Activated T-cell treated with anti-CD3 and anti-CD28 coated beads for 1 hour (primary cell): ENCODE data around the gene ALDOC.
"Not testable (repeated sequence)": the region's sequence is repeated elsewhere in the genome, so short reads cannot be mapped to it uniquely, and the experiment has no call there.

Experiments used
- DNase-seq: peaks from one replicate; pipeline ENCODE4 v3.0.0-alpha.2; 2020; ENCODE audit warnings: low read depth

Gene ALDOC

GRCh38 chr17:28582513-28582912, 5.8 kb upstream of the ALDOC start:
- DNase-seq = no peak

DNA sequence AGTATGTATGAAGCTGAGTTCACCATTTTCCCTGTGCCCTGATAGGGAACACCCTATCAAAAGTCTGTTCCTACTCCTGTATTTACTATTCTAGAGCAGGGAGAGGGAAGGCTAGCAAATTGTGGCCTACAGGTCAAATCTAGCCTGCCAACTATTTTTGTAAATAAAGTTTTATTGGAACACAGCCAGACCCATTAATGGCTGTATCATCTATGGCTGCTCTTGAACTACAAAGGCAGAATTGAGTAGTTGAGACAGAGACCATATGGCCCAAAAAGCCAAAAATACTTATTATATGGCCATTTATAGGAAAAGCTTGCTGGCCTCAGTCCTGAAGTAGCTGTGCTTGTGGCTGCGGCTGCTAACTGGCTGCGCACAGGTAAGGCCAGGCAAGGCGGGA, 4.3 kb upstream of the ALDOC start:
- DNase-seq = no peak

DNA sequence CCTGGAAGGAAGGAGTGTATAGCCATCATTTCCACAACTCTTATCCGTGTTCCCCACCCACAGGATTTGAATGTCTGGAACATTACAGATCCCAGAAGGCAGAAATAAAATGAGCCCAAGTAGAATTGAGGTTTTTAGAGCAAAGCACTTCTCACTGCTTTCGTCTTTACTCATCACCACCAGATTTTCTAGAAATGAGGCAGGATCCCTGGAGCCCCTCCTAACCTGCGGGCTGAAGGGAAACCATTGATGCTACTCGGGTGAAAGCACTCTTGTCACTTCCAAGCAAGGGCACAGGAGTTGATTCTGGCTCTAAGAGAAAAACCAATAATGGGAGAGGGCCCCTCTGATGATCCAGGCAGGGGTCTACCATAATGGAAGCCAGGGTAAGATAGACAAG, 2.8 kb upstream of the ALDOC start:
- no peak for DNase-seq

GRCh38 chr17:28578246-28579195, 1.8 kb upstream of the ALDOC start:
- no peak for DNase-seq

- DNase-seq = no peak
Observed at GRCh38 chr17:28577466-28577824, 750 bp upstream of the ALDOC start.

GRCh38 chr17:28576016-28576415, 679 bp downstream of the ALDOC start:
- DNase-seq = not testable (repeated sequence)

GRCh38 chr17:28575126-28575795, 1.4 kb downstream of the ALDOC start:
- no peak for DNase-seq

DNA sequence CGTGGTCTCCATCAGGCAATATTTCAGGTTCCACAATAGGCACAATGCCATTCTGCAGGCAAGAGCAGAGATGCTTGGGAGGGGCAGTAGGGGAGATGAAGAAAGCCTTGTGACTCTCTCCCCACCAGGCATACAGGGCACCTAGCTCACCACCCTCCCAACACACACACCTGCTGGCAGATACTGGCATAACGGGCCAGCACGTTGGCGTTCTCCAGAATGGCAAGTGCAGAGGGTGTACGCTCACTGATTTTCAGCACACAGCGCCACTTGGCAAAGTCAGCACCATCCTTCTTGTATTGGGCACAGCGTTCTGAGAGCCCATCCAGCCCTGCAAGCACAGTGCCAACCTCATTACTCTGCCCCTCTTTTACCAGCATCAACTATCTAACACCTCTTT, 2.2 kb downstream of the ALDOC start:
- no peak for DNase-seq

DNA sequence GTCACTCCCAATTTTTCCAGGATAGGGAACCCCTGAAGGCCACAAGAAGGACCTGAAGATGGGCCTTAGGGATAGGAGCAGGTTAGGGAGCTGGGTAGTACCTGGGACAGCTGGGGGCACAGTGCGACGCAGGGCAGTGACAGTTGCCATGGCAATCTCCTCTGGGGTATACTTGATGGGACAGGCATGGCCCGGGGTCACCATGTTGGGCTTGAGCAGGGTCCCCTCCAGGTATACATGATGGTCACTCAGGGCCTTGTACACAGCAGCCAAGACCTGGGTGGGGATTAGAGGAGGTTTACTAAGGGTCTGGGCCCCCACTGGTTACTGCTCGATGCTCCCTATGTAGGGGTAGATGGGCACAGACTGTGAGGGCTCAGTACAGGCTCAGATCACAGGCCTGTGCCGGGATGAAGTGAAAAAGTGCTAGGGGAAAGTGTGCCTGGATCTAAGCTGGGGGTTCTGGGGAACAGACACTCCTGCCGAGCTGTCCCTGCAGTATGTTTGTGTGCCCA, 2.7 kb downstream of the ALDOC start:
- DNase-seq = no peak

DNA sequence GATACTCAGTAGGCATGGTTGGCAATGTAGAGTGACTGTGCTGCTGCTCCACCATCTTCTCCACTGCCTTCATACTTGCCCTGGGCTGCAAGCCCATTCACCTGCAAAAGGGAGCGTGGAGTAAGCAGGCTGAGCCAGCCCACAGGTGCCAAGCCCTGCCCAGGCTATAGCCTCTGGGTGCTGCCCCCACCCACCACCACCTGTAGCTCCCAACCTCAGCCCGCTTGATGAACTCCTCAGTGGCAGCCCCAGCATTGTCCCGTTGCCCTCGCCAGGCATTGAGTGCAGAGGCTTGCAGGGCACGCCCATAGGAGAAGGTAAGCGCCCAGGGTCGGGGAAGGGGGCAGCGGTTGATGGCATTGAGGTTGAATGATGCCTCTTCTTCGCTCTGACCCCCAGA, 3.2 kb downstream of the ALDOC start:
- no peak for DNase-seq

GRCh38 chr17:28573040-28573380, 3.7 kb downstream of the ALDOC start:
- no peak for DNase-seq

DNA sequence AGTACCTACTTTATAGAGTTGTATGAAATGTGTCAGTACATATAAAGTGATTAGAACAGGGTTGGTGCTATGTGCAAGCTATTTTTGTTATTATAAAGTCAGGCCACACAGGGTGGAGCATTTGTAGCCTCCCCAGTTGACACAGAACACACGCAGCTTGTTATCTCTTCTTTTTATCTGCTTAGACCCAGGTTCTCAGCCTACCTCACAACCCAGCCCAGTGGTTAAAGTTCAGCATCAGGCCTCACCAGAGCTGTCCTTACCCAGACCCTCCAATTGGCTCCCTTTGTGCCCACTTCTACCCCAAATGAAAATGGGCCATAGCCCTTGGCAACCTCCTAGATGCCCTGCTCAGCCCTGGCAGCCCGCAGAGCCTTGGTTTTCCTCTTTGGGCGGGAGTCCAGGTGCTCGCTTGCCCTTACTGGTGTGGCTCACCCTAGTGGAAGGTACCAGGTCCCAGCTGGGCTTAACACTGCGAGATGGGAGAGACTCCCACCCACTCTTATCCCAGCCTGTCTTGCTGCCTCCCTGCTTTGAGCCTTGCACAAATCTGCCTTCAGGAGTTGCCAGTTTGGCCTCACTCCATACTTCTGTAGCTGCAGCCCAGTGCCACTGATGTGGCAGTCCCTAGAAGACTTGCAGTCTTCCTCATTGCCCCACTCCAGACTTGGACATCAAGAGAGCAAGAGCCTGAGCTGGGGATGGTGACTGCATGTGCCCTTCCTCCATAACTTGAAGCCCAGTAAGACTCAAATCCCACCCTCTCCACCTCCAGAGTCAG, 4.2 kb downstream of the ALDOC start:
- DNase-seq = no peak

DNA sequence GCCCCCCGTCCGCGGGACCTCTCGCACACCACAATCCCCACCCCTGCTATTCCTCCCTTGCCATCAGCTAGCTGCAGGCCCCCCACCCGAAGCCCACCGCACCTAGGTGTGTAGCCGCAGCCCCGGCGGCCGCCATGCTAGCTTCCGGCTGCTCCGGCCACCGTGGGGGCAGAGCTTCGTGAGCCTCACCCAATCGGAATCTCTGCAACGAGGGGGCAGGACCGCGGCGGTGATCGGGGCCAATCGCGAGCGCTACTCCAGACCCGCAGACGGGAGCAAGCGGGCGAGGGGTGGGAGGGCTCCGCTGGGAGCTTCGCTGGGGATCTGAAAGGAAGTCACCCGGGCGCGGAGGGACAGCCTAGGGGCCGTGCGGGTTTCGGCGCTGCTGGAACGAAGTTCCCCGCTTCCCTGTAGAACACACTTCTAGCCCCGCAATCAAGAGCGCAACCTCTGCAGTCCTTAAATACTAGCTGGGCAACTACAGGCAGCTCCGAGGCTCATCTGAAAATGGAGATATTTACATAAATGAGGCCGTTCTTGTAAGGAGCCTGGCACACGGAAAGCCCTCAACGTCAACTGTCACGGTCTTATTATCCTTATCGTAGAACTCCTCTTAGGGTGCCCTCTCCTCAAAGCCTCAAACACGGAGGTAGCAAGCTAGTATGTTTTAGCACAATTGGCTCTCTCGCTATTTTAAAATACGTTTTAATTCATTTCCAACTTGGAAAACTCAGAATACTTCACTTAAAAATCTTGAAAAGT, 5.2 kb downstream of the ALDOC start, which contains the start of gene PIGS:
TSS of gene PIGS (minus strand) at position 164 of the 762 bp plus-strand sequence. CDS start at position 136, 28 bp downstream.
- DNase-seq = peak; percentile 80

- DNase-seq = peak; percentile 29
Observed at GRCh38 chr17:28570716-28571360, 5.9 kb downstream of the ALDOC start.

DNA sequence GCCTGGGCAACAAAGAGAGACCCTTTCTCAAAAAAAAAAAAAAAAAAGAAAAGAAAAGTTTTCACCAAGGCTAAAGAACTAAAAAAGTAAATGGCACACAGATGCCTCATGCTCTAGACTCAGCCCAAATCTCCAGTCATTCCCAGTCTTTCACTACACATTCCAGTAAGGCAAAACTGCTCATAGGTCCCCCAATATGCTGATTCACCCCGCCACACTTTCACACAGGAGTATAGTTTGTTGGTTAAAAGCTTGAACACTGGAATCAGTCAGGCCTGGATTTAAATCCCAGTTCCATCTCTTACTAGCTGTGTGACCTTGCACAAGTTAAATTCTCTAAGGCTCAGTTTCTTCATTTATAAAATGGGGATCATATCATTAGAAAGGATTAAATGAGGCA, 7.2 kb downstream of the ALDOC start:
- no peak for DNase-seq

- DNase-seq = no peak
Observed at GRCh38 chr17:28567604-28568003, 9.1 kb downstream of the ALDOC start.

- no peak for DNase-seq
Observed at GRCh38 chr17:28563475-28563874, 13.2 kb downstream of the ALDOC start.

DNA sequence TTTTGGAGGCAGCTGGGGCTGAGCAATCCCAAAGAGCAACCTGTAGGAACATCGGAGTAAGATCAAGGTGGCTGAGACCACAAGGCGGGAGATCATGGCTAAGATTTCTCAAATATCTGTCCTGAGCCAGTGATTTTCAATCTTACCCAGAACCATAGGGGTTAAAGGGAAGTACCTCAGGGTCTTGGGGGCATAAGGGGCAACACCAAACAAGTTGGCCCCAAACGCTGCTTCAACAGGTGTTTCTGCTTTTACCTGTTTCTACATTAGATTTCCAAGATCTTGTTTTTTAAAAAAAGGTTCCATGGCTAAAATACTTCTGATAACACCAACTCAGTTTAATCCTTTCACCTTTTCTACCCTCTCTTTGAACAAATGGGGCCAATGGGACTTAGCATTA, 21.7 kb downstream of the ALDOC start:
- no peak for DNase-seq

DNA sequence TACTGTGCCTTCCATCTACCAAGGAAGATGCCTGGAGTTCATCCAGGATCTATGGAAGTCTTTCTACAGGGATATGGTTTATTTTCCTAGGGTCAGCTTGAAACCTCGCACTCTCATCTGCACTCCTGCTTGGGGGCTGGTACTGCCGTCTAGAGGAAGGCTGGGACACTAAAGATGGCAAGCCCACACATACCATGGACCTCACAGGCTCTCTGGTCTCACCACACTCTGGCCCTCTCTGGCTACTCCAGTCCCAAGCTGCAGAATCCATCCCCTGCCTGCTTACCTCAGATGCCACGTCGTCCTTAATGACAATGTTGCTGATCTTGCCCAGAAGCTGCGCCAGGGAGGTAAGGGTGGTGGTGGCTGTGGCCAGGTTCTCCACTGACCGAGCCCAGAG, 22.1 kb downstream of the ALDOC start:
- DNase-seq = no peak

DNA sequence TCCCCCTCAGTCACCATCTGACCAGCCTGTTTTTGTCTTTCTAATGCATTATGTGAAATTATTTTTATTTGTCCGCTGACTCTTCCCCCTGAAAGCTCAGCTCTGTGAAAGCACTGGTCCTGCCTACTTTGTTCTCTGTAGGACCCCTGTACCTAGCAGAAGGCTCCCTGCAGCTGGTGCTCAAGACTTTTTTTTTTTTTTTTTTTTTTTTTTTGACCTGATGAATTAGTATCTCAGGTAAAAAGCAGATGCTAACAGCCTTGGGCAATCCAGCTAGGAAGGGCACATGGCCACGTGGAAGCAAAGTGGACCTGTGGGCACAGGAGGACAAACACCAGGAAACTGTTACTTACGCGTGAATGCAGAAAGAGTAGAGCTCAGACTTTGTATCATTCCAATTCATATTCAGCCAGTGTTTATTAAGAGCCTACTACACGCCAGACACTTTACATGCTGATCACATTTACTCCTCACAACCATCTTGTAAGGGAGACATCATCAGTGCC, 23.6 kb downstream of the ALDOC start:
- DNase-seq = no peak
